ENCODE results near the gene DNAH10. TPM values are rescaled to one million over a fixed set of nuclear protein-coding genes. Genes with fewer than 3 reads are reported as not detected.
A peak's percentile ranks its signal among the peaks of the same experiment; 100 is the strongest.

DNAH10 gene
- total and polyA plus RNA-seq, 2 of the 13 experiments (the other 11 are each of a cell fraction or from before 2014, with no cell fraction given): 0.01 to 0.02 TPM

DNA sequence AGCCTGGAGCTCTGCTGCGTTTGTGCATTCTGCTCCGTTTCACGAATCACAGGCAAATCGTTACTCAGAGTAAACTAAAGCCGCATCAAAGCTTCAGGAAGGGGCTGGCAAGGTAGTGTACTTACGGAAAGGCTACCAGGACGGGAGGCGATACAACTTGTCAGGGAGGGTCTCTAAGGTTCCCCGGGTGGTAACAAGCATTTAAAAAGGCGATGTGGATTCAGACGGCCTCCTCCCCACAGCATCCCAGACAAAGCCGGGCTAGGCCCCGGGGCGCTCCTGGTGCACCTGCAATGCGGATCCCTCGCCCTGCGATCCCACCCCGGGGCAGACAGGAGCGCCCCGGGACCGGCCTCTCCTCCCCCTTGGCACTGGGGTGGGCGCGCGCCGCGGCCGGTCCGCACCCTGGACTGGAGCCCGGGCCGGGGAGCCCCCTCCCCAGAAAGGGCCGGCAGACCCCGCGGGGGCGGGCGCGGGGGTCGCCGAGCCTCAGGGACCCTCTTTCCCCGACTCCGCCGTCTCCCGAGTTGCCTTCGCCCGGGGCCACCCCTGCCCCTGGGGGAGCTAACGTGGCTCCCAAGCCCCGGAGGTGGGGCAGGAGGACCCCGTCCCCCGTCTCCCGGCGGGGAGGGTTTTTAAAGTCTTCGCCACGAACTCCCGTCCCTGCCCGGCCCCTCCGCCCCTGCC is 209.8 kb downstream of the DNAH10 start:
- intact Hi-C loops (cut with micrococcal nuclease; ENCODE audit: unreplicated experiment): loop anchor here (1.0 kb wide), 1 partner anchor 23 kb away; no protein-coding TSS in a partner anchor
- FAIRE-seq: peak; percentile 52
- H3K4me3 ChIP-seq (replicated peaks in 1 of 3; ENCODE audit: insufficient read depth in 1 of 3, low read depth in 2 of 3, low read length in 3 of 3): peak overlapping the region; percentile 70 to 89 (median 74)
- peaks cover 58% of the 10 kb centered on the region for H3K79me2 ChIP-seq (ENCODE audit: insufficient read depth, low read length)
- peak overlapping the region; percentile 89 for H3K27ac ChIP-seq (ENCODE audit: extremely low read length, insufficient read depth, low read length)
- no peaks in the 10 kb centered on the region for H3K9me3 ChIP-seq (ENCODE audit: low read length)
- in situ Hi-C loops (cut with HindIII; ENCODE audit: extremely low pct_ligation_motif_present, low pct_unique_long_range_greater_than_20kb): no loop called here
- no peaks in the 10 kb centered on the region; a peak in 1 of 5 replicates for H3K27me3 ChIP-seq (ENCODE audit: control insufficient read depth in 1 of 2, insufficient read depth in 2 of 2, low read length in 2 of 2)
- H2AFZ ChIP-seq (ENCODE audit: low read length): peak overlapping the region; percentile 52
- H3K36me3 ChIP-seq (replicated peaks in 1 of 2; ENCODE audit: control insufficient read depth in 1 of 2, insufficient read depth in 2 of 2, low read length in 2 of 2): peaks cover 0 to 7% of the 10 kb centered on the region in 2 experiments; a peak in 1 of 5 replicates
- peaks cover 37% of the 10 kb centered on the region for H3K4me1 ChIP-seq (ENCODE audit: insufficient read depth, low read length)
- peak; percentile 58 for DNase-seq (ENCODE audit: low spot score)
- CTCF ChIA-PET (ENCODE audit: low intra/inter-chr PET ratio, low total read pairs): no interaction called here
- ATAC-seq: peak; percentile 67
- H3K4me2 ChIP-seq (ENCODE audit: low read depth, low read length): peak overlapping the region; percentile 71
- no TSS peak for BruUV-seq (replicated peaks)
- POLR2A ChIA-PET: interaction anchor here (1.1 to 2.4 kb wide), 5 partner anchors 10 to 260 kb away, joined by 3 to 15 read pairs (median 4); partner anchors contain the start of gene ATP6V0A2
- H3K9ac ChIP-seq (ENCODE audit: insufficient read depth, low read depth, low read length): peak overlapping the region; percentile 90
- H4K20me1 ChIP-seq (ENCODE audit: insufficient read depth, low read length): peaks cover 6% of the 10 kb centered on the region
- 0% methylated on average over 8 of the region's 55 CpGs for WGBS (ENCODE audit: low lambda C conversion rate)
- TF ChIP-seq, protein P1, sequence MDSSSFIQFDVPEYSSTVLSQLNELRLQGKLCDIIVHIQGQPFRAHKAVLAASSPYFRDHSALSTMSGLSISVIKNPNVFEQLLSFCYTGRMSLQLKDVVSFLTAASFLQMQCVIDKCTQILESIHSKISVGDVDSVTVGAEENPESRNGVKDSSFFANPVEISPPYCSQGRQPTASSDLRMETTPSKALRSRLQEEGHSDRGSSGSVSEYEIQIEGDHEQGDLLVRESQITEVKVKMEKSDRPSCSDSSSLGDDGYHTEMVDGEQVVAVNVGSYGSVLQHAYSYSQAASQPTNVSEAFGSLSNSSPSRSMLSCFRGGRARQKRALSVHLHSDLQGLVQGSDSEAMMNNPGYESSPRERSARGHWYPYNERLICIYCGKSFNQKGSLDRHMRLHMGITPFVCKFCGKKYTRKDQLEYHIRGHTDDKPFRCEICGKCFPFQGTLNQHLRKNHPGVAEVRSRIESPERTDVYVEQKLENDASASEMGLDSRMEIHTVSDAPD (CRISPR knock-in tag; IDR thresholded peaks at IDR 0.05): no peak
- TF ChIP-seq GTF3A (CRISPR knock-in tag; conservative IDR thresholded peaks at IDR 0.05) (no peak), TEAD2 (CRISPR knock-in tag; IDR thresholded peaks at IDR 0.05) (no peak), RFX1 (IDR thresholded peaks at IDR 0.05) (no peak), ZEB1 (IDR thresholded peaks at IDR 0.05; ENCODE audit: insufficient replicate concordance, low read depth) (no peak), ZNF749 (CRISPR knock-in tag; IDR thresholded peaks at IDR 0.05; ENCODE audit: borderline replicate concordance) (no peak), THAP11 (CRISPR knock-in tag; IDR thresholded peaks at IDR 0.05) (peak; percentile 19; the same call in 1 of the 2 replicates), MLLT10 (CRISPR knock-in tag; IDR thresholded peaks at IDR 0.05) (no peak), ZNF891 (CRISPR knock-in tag; IDR thresholded peaks at IDR 0.05) (no peak), ZNF232 (CRISPR knock-in tag; IDR thresholded peaks at IDR 0.05; ENCODE audit: borderline replicate concordance) (0 out of 2 replicates have a peak, but pooled peaks have one; percentile 34), ARNT2 (CRISPR knock-in tag; IDR thresholded peaks at IDR 0.05; ENCODE audit: low read depth) (no peak), HOXA3 (CRISPR knock-in tag; IDR thresholded peaks at IDR 0.05) (peak; percentile 19; the same call in 1 of the 2 replicates), ZNF605 (CRISPR knock-in tag; IDR thresholded peaks at IDR 0.05) (0 out of 2 replicates have a peak, but pooled peaks have one; percentile 26), ZNF674 (CRISPR knock-in tag; IDR thresholded peaks at IDR 0.05; ENCODE audit: low read depth) (no peak), MED1 (CRISPR knock-in tag; IDR thresholded peaks at IDR 0.05) (no peak), ZBTB20 (CRISPR knock-in tag; IDR thresholded peaks at IDR 0.05; ENCODE audit: borderline replicate concordance, low read depth) (no peak), PHF20 (CRISPR knock-in tag; IDR thresholded peaks at IDR 0.05) (no peak), MTF2 (CRISPR knock-in tag; IDR thresholded peaks at IDR 0.05; ENCODE audit: borderline replicate concordance) (no peak), ZNF629 (CRISPR knock-in tag; conservative IDR thresholded peaks at IDR 0.05) (no peak)
- TF ChIP-seq, protein P2, sequence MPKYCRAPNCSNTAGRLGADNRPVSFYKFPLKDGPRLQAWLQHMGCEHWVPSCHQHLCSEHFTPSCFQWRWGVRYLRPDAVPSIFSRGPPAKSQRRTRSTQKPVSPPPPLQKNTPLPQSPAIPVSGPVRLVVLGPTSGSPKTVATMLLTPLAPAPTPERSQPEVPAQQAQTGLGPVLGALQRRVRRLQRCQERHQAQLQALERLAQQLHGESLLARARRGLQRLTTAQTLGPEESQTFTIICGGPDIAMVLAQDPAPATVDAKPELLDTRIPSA (CRISPR knock-in tag; IDR thresholded peaks at IDR 0.05; ENCODE audit: borderline replicate concordance): no peak
- TF ChIP-seq, protein P3, sequence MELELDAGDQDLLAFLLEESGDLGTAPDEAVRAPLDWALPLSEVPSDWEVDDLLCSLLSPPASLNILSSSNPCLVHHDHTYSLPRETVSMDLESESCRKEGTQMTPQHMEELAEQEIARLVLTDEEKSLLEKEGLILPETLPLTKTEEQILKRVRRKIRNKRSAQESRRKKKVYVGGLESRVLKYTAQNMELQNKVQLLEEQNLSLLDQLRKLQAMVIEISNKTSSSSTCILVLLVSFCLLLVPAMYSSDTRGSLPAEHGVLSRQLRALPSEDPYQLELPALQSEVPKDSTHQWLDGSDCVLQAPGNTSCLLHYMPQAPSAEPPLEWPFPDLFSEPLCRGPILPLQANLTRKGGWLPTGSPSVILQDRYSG (CRISPR knock-in tag; IDR thresholded peaks at IDR 0.05): no peak
- TF ChIP-seq, protein P4, sequence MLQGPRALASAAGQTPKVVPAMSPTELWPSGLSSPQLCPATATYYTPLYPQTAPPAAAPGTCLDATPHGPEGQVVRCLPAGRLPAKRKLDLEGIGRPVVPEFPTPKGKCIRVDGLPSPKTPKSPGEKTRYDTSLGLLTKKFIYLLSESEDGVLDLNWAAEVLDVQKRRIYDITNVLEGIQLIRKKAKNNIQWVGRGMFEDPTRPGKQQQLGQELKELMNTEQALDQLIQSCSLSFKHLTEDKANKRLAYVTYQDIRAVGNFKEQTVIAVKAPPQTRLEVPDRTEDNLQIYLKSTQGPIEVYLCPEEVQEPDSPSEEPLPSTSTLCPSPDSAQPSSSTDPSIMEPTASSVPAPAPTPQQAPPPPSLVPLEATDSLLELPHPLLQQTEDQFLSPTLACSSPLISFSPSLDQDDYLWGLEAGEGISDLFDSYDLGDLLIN (CRISPR knock-in tag; IDR thresholded peaks at IDR 0.05; ENCODE audit: borderline replicate concordance): no peak
